Measurements from ENCODE around the gene EGFLAM.

DNA sequence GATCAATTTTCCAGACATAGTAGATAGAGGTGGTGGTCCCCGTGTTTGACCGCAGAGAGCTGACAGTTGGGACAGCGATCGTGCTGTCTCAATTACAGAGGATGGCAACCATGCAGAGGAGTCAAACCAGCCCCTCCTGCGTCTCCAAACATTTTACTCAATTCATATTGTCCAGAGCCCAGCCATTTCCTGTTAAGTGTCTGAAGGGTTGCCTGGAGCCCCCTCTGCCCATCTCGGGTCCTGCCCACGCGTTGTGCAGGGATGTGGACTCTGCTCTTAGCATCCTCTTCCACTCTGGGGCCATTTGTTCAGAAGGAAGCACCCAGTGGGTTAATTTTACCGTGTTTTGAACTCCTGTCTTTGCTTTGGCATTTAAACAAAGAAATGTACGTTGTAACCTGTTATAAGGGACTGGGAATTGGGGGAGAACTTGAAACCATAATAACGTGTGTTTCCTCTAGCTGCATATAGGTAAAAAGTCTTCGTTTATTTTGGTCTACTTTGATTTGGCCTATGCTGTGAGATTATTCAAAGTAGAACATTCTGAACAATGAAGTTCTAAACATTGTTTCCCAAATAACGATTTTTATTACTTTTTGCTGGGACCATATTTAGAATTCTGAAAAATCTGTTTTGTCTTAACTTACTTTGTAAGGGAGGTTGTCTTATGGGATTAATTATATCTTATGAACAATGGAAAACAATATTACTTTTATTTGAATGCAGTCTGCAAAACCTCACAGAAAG lies 876 bp downstream of the EGFLAM start:
- TF ChIP-seq, protein P1, sequence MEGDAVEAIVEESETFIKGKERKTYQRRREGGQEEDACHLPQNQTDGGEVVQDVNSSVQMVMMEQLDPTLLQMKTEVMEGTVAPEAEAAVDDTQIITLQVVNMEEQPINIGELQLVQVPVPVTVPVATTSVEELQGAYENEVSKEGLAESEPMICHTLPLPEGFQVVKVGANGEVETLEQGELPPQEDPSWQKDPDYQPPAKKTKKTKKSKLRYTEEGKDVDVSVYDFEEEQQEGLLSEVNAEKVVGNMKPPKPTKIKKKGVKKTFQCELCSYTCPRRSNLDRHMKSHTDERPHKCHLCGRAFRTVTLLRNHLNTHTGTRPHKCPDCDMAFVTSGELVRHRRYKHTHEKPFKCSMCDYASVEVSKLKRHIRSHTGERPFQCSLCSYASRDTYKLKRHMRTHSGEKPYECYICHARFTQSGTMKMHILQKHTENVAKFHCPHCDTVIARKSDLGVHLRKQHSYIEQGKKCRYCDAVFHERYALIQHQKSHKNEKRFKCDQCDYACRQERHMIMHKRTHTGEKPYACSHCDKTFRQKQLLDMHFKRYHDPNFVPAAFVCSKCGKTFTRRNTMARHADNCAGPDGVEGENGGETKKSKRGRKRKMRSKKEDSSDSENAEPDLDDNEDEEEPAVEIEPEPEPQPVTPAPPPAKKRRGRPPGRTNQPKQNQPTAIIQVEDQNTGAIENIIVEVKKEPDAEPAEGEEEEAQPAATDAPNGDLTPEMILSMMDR (conservative IDR thresholded peaks at IDR 0.05 in 1 of 2, IDR thresholded peaks at IDR 0.05 in 1 of 2; ENCODE audit: low read depth in 1 of 2, low read length in 2 of 2) = no peak
- TF ChIP-seq EZH2 (IDR thresholded peaks at IDR 0.05; ENCODE audit: low read length, missing control alignments) = peak; percentile 46

Data from fibroblast of lung (primary cell).